BE2C (cell line): ENCODE data around the gene SGMS1. TPM values are rescaled to one million over a fixed set of nuclear protein-coding genes. Genes with fewer than 3 reads are reported as not detected.
"Not testable (repeated sequence)": the region's sequence is repeated elsewhere in the genome, so short reads cannot be mapped to it uniquely, and the experiment has no call there.

Source experiments
- DNase-seq: peaks from one replicate; pipeline ENCODE4 v3.0.0-alpha.2; 2020
- H3K27me3 ChIP-seq: fragments of 250-450 bp; sonication (Bioruptor Pico); 2 replicates; pipeline ENCODE4 v1.5.1; 2020; ENCODE audit warnings: mild to moderate bottlenecking
- H3K36me3 ChIP-seq: fragments of 250-450 bp; sonication (Bioruptor Pico); 2 replicates; pipeline ENCODE4 v1.5.1; 2020; ENCODE audit warnings: mild to moderate bottlenecking
- H3K4me1 ChIP-seq: fragments of 250-450 bp; sonication (Bioruptor Pico); 2 replicates; pipeline ENCODE4 v1.5.1; 2020
- H3K4me3 ChIP-seq: 2 replicates; pipeline ENCODE4 v1.5.1; 2011; ENCODE audit warnings: low read depth, low read length
- H3K9me3 ChIP-seq: fragments of 250-450 bp; sonication (Bioruptor Pico); 2 replicates; pipeline ENCODE4 v1.5.1; 2020
- CTCF ChIP-seq: IDR thresholded peaks from 2 replicates; pipeline ENCODE4 v1.5.1; 2012; ENCODE audit warnings: mild to moderate bottlenecking, low read depth, low read length
- polyA plus RNA-seq: library from polyadenylated mRNA; unstranded; fragments of >200 nt; gene quantifications from one replicate; pipeline ENCODE4 v1.2.1, GENCODE V29; 2012; ENCODE audit warnings: low read depth, missing spikeins; ENCODE audit not compliant: insufficient read length, insufficient read depth

SGMS1 gene
- polyA plus RNA-seq: 5.3 TPM

DNA sequence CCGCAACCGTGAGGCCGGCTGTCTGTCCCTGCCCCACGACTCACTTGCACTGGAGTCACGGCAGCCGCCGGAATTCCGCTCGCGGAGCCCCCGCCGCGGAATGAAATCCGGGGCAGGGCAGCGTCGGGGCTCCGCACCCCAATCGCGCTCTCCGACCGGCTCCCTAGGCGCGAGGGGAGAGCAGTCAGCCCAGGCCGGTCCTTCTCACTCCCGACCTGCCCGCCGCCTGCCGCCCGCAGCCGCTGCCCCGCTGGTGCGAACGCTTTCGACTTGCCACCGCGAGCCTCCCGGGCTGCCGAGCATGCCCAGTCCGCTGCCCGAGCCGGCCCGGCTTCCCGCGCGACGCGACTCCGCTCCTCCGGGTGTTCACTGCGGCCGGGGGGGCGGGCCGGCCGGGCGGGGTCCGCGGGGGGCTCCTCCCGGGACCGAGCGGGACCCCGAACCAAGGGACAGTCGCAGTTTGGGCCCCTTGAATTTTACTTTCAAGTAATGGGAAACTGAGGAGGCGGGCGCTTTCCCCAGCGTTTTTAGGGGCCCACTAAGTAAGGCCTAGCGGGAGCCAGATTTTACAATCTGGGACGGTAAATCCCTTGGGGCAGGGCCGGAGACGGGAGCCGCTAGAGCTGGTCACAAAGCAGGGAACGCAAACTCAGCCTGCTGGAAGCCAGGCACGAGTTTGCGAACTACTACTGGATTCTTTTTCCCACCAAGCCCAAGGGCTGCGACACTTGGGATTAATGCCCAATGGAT is at the start of gene SGMS1:
Gene SGMS1 (minus strand): TSS at position 294 of the 750 bp plus-strand sequence. CDS start 279,842 bp downstream, outside the sequence.
- Histone ChIP-seq H3K27me3 (no peaks in the 10 kb centered on the region), H3K4me3 (peak within 1 kb of the TSS; percentile 84), H3K4me1 (no peaks in the 10 kb centered on the region), H3K36me3 (no peaks in the 10 kb centered on the region), H3K9me3 (no peaks in the 10 kb centered on the region)
- TF ChIP-seq CTCF: no peak
- DNase-seq: peak; percentile 89

DNA sequence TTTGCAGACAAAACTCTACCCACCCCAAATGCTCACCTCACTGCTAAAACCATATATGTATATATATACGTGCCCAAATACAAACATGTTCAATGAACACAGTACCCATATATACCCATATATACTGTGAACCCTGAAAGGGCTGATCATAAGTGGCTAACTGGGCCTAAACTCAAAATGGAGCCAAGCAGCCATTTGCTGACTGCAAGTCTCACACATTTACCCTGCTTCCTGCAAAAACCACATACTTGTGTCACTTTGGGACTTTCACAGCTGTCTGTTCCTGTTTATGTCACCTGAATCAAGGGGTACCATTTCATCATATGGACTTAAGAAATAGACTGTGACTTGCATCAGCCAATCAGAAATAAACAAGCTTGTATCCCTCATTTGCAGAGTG is 48.4 kb upstream of the SGMS1 start:
- H3K27me3 ChIP-seq, H3K36me3 ChIP-seq, H3K9me3 ChIP-seq, H3K4me3 ChIP-seq, DNase-seq, H3K4me1 ChIP-seq: not testable (repeated sequence)

- H3K27me3 ChIP-seq, DNase-seq, H3K4me3 ChIP-seq, H3K4me1 ChIP-seq, H3K9me3 ChIP-seq, H3K36me3 ChIP-seq: not testable (repeated sequence)
Measured at GRCh38 chr10:50671645-50672044, 47.9 kb upstream of the SGMS1 start.

DNA sequence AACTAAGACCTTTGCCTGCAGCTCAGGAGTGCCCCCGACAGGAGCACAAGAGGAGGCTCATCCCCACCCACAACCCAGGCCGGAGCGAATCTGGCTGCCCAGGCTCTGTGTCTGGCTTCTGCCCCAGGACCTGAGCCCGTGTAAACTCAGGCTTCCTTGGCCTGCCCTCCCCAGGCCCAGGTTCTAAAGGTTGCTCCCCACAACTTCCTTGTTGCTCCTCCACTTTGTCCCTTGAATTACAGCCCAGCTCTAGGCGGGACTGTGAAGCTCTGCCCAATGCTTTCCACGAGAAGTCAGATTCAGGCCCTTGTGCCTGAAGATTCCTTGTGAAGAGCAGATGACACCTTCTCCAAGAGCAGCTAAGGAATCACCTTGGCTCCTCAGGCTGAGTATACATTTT is 46.2 kb upstream of the SGMS1 start:
- H3K27me3 ChIP-seq: not testable (repeated sequence)

GRCh38 chr10:50667353-50667752 is 43.6 kb upstream of the SGMS1 start:
- not testable (repeated sequence) for DNase-seq, H3K36me3 ChIP-seq, H3K4me1 ChIP-seq, H3K4me3 ChIP-seq, H3K27me3 ChIP-seq, H3K9me3 ChIP-seq

More for the DNA sequence above, 46.2 kb upstream of the SGMS1 start:
- not testable (repeated sequence) for H3K36me3 ChIP-seq, H3K4me1 ChIP-seq, H3K4me3 ChIP-seq, H3K9me3 ChIP-seq, DNase-seq

DNA sequence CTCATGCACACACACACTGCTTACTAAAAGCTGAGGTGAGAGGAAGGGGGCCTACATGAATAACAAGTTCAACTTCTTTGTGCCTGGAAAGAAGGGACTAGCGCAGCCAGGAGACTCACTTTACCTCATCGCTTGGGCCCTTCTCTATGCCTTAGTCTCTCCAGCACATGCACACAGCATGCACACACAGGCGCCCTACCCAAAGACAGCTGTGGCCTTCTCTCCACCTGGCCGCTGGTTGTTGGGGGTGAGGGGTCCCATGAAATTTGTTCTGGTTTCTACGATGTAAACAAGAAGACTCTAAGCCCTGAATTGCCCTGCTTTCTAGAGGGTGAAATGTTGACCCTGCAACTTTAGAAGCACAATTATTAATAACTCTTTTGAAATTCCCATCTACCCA is 38.7 kb upstream of the SGMS1 start:
- not testable (repeated sequence) for H3K4me3 ChIP-seq, H3K4me1 ChIP-seq, H3K36me3 ChIP-seq, H3K9me3 ChIP-seq, H3K27me3 ChIP-seq, DNase-seq

DNA sequence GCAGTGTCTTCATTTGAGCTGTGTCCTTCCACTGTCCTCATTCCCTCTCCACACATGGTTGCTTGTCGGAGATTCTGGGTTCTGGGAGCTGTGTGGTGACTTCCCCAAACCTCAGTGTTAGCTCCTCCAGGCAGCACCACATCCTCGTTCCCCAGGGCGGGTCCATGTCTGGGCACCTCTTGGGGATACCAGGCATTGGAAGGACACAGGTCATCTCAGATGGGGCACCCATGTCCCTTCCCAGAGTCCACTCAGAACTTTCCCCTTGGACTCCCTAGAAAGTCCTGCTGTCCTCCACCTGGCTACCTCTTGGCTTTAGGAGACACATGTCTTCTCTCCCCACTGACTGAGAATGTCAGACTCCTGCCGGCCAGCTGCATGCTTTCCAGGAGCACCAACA is 37.8 kb upstream of the SGMS1 start:
- H3K36me3 ChIP-seq, H3K4me1 ChIP-seq, H3K4me3 ChIP-seq, DNase-seq, H3K9me3 ChIP-seq, H3K27me3 ChIP-seq: not testable (repeated sequence)

- peak; percentile 67 for DNase-seq
- not testable (repeated sequence) for H3K36me3 ChIP-seq, H3K9me3 ChIP-seq, H3K4me1 ChIP-seq, H3K27me3 ChIP-seq
- TF ChIP-seq CTCF: peak; percentile 64
- H3K4me3 ChIP-seq: peak overlapping the region; percentile 84
Measured at GRCh38 chr10:50659865-50660730, 36.3 kb upstream of the SGMS1 start.

GRCh38 chr10:50659016-50659864 is 35.5 kb upstream of the SGMS1 start:
- H3K36me3 ChIP-seq, H3K27me3 ChIP-seq, H3K4me1 ChIP-seq, H3K9me3 ChIP-seq, DNase-seq: not testable (repeated sequence)
- peak overlapping the region; percentile 84 for H3K4me3 ChIP-seq
